ENCODE results near the gene KDELR3.

DNA sequence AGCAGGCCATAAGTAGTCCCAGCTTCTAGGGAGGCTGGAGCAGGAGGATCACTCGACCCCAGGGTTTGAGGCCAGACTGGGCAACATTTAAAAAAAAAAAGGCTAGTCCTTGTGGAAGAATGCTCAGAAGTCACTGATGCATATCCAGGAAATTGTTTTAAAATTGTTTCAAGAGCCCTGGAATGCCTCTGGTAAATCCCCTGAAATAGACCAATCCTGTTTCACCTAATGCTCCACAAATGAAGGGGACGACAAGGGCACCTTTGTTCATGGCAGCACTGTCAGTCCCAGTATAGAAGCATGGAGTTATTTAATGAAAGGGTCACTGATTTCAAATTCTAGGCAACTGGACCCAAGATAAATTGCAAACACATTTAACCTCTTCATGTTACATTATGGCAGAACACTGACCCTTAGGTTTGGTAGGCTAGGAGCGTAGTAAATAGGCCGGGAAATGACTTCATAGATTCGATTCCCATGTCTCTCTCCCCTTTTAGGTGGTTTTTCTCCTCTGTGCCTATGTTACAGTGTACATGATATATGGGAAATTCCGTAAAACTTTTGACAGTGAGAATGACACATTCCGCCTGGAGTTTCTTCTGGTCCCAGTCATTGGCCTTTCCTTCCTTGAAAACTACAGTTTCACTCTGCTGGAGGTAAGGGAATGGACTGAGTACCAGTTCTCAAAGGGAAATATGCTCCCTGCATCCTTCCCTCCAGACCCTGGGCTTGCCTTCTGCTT lies 11.4 kb downstream of the KDELR3 start:
- TF ChIP-seq POLR2A (IDR thresholded peaks at IDR 0.05) (no peak), POLR2AphosphoS5 (IDR thresholded peaks at IDR 0.05) (no peak)
- TF ChIP-seq, protein P1, sequence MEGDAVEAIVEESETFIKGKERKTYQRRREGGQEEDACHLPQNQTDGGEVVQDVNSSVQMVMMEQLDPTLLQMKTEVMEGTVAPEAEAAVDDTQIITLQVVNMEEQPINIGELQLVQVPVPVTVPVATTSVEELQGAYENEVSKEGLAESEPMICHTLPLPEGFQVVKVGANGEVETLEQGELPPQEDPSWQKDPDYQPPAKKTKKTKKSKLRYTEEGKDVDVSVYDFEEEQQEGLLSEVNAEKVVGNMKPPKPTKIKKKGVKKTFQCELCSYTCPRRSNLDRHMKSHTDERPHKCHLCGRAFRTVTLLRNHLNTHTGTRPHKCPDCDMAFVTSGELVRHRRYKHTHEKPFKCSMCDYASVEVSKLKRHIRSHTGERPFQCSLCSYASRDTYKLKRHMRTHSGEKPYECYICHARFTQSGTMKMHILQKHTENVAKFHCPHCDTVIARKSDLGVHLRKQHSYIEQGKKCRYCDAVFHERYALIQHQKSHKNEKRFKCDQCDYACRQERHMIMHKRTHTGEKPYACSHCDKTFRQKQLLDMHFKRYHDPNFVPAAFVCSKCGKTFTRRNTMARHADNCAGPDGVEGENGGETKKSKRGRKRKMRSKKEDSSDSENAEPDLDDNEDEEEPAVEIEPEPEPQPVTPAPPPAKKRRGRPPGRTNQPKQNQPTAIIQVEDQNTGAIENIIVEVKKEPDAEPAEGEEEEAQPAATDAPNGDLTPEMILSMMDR (IDR thresholded peaks at IDR 0.05 in 8 of 11, conservative IDR thresholded peaks at IDR 0.05 in 3 of 11): no peak

All from spleen (tissue), 7 donors.